Measurements from ENCODE around the gene CLASP1.
"Not testable (repeated sequence)": the region's sequence is repeated elsewhere in the genome, so short reads cannot be mapped to it uniquely, and the experiment has no call there.

Gene CLASP1

DNA sequence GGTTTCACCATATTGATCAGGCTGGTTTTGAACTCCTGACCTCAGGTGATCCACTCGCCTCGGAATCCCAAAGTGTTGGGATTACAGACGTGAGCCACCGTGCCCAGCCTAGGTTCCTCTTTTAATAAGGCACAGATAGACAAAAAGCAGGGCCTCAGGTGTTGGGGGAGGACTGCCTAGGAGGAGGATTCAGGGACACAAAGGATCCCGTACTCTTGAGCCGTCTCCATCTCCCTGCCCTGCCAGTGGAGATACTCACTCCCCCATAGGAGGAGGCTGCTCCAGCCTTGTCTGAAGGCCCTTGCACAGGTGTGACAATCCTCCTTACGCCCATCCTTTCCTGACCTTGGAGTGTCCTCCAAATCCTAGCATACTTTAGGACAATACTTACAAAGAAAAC, 332.3 kb downstream of the CLASP1 start:
- DNase-seq (ENCODE audit: low read depth) = no peak

DNA sequence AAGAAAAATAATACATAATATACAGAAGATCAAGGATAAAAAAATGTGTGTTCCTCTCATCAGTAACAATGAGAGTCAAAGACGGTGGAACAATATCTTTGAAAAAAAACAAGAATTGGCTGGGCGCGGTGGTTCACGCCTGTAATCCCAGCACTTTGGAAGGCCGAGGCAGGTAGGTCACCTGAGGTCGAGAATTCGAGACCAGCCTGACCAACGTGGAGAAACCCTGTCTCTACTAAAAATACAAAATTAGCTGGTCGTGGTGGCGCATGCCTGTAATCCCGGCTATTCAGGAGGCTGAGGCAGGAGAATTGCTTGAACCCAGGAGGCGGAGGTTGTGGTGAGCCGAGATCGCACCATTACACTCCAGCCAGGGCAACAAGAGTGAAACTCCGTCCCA, 335.6 kb downstream of the CLASP1 start:
- not testable (repeated sequence) for DNase-seq (ENCODE audit: low read depth)

DNA sequence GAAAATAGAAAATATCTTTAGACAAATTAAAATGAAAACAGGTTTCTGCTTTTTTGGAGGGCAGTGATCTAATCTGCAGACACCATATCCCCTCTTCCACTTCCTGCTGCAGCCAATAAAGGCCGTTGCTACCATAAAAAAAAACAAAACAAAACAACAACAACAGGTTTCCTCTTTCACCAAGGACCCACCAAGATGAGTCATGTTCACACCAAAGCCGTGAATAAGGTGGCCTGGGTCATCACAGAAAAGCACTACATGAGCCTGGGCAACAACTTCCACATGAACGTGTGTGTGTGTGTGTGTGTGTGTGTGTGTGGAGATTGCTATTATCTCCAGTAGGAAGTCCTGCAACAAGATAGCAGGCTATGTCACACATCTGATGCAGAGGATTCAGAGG, 339.5 kb downstream of the CLASP1 start:
- DNase-seq (ENCODE audit: low read depth) = no peak

DNA sequence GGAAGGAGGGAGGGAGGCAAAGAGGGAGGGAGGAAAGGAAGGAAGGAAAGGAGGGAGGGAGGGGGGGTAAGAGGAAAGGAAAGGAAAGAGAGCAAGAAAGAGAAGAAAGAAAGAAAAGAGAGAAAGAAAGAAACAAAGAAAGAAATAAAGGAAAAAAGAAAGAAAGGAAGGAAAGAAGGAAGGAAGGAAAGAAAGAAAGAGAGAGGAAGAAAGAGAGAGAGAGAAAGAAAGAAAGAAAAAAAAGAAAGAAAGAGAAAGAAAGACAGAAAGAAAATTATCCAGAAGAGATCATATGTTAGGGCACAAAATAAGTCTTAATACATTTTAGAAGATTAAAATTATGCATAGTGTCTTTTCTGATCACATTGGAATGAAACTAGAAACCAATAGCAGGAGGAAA, 339.9 kb downstream of the CLASP1 start:
- no peak for DNase-seq (ENCODE audit: low read depth)

DNA sequence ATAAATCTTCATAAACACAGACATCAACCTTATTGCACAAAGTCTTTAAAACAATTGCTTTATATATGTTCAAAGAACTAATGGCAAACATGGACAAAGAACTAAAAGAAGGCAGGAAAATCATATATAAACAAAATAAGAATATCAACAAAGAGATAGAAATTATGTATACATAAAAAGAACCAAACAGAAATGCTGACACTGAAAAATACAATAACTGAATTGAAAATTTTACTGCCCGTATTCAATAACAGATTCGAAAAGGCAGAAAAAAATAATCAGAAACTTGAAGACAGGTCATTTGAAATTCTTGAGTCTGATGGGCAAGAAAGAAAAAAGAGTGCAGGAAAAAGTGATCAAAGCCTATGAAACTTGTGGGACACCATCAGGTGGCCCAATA, 342.2 kb downstream of the CLASP1 start:
- no peak for DNase-seq (ENCODE audit: low read depth)

DNA sequence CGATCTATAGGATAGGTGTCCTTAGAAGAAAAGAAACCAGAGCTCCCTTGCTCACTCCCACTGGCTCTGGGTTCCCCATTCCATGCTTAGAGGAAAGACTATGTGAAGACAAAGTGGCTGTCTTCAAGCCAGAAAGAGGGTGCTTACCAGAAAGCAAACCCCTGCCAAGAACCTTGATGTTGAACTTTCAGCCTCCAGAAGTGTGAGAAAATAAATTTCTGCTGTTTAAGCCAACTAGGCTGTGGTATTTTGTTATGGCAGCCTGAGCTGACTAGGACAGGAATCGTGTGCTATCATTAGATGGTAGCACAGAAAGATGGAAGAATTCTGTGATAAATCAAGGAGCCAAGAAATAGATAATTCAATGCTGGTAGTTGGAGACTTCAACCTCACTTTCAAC, 344.3 kb downstream of the CLASP1 start:
- no peak for DNase-seq (ENCODE audit: low read depth)

DNA sequence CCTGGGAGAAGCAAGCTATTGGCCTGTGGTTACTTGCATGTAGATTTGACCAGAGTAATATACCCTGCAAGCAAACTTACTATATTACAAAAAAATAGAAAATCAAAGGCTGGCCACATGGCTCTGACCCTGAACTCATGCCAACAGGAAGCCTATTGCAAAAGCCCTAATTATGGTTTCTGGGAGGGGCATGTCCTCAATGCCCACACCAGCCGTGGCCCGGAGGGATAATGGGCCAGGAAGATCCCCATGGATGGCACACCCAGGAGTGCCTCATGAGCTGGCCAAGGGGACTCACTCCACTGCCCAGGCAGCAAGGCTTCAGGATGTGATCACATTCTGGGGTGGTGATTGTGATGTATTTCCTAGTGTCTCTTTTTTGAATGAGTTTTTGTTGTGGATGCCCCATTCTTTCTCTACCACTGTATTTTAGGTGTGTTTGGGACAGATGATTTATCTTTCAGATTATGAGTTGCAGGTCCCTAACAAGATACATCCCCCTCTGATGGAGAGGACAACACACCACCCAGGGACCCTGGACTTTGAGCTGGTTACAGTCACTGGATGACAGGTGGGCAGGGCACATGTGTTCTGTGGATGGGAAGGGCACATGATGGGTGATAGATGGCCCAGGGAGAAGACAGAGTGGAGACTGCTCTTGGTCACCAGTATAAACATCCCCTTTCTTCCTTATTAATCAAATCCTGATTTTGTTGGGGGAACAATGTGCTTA, 345.6 kb downstream of the CLASP1 start:
- no peak for DNase-seq (ENCODE audit: low read depth)

DNA sequence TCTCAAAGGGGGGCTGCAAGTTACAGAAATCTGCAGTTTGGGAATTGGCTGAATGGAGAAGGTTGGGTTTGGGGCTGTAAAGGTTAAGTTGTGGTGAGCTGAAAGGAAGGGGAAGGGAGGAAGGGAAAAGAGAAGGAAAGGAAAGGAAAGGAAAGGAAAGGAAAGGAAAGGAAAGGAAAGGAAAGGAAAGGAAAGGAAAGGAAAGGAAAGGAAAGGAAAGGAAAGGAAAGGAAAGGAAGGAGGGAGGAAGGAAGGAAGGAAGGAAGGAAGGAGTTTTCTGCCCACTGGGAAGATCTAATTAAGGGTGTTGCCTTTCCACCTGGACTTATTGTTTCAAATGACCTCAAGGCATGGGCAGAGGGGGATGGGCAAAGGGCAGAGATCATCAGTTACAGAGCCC, 348.1 kb downstream of the CLASP1 start:
- not testable (repeated sequence) for DNase-seq (ENCODE audit: low read depth)

DNA sequence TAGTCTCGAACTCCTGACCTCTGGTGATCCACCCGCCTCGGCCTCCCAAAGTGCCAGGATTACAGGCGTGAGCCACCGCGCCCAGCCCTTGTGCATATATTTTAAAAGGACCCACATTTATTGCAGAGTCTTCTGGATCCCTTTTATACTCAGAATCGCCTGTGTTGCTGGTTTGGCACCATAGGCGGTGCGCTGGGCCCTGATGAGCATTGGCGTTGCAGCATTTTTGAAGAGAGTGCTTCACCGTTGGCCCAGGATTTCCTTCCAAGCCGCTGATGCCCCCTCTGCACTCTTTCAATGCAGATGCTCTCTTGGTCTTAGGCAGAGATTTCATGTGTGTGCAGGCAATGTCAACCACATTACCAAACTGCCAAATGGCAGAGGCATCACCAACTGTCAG, 350.8 kb downstream of the CLASP1 start:
- DNase-seq (ENCODE audit: low read depth) = no peak

DNA sequence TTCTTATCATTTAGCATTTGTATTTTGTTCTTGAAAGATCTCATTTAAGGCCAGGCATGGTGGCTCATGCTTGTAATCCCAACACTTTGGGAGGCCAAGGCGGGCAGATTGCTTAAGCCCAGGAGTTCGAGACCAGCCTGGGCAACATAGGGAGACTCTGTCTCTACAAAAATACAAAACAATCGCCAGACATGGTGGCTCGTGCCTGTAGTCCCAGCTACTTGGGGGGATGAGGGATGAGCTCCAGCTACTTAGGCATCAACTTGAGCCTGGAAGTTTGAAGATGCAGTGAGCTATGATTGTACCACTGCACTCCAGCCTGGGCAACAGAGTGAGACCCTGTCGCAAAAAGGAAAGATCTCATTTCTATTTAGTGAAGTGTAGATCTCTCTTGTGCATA, 351.4 kb downstream of the CLASP1 start:
- DNase-seq (ENCODE audit: low read depth) = not testable (repeated sequence)

DNA sequence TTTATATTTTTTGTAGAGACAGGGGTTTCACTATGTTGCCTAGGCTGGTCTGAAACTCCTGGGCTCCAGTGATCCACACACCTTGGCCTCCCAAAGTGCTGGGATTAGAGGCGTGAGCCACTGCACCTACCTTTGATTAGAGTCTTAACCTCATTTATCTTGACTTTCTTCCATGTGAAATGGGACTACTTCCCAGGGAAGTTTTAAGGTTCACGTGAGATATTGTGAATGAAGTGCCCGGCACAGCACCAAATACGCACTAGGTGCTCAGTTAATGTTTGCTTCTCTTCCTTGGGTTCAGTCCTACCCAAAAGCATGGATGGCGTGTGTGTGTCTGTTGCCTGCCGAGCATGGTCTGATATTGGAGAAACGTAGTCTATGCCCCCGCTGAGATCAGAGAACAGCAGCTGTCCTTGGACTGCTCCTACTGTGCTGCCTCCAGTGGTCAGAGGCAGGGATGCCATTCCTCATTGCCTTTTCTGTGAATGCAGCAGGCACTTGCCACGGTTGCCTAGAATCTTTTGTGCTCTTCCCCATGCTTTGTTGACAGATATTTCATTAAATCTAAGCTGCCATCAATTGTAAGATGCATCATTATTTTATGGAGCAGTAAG, 351.9 kb downstream of the CLASP1 start:
- DNase-seq (ENCODE audit: low read depth) = peak; percentile 14

DNA sequence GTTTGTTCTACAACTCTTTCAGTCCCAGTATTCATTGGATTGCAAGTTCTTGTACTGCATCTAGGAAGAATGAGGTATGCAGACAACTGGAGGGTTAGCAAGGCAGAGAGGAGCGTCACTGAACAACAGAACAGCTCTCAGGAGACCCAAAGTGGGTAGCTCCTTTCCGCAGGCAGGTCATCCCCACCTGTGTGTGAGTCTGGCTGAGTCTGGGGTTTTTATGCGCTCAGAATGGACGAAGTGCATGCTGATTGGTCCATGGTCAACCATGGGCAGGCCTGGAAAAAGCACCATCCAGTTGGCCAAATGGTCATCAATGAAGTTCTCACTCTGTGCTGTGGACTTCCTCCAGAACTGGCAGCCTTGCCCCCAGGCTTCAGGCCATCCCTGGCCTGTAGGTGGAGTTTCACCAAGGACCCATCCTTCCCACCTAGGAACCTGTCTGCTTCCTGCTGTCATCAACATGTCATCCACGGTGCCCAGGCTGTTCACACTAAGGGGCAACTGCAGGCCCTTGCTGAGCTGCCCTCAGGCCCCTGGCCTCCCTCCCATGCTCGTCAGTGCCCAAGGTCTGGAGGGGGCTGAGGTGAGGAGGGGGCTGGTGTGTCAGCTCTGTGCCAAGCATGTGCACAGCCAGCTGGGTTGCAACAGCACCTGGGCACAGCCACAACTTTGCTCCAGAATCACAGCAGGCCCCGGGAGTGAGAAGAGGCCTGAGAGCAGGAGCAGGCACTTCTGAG, 353.2 kb downstream of the CLASP1 start:
- no peak for DNase-seq (ENCODE audit: low read depth)

DNA sequence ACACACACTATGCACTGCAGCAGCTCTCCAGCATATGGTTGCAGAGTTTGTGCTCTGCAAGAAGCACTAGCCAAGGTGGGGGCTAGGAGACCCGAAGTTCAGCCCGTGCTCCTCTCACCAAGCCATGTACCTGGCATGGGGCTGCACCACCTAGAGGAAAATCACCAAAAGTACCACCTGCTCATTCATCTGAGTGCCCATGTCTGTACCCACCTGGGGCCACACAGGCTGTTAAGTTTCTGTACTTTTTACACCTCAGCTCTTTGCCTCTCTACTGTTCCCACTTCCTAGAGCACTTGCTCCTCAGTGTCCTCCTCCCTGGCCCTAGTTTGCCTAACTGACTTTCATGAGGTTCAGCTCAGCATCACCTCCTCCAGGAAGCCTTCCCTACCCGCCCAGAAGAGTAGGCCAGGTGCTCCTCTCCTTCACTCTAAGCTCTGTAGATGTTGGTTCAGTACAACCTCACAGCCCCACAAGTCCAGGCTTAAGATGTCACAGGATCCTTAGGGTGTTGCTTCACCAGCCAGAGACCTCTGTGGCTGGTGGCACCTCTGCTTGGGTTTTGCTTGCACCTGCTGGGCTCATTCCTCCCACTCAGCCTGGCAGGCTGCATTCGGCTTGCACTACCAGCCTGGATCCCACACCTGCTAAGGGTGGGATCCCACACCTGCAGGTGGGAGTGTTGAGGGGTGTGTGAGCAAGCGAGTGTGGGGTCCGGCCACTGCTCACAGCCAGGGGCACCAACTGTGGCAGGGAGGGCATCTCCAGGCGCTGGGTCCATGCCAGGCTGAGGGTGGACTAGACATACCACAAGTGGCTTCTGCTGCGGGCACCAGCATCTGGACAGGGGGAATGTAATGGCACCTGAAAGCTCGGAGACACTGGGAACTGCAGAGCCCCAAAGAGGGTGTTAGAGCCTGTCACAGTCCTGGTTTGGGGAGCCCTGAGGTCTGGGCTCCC, 354.1 kb downstream of the CLASP1 start:
- DNase-seq (ENCODE audit: low read depth) = no peak

DNA sequence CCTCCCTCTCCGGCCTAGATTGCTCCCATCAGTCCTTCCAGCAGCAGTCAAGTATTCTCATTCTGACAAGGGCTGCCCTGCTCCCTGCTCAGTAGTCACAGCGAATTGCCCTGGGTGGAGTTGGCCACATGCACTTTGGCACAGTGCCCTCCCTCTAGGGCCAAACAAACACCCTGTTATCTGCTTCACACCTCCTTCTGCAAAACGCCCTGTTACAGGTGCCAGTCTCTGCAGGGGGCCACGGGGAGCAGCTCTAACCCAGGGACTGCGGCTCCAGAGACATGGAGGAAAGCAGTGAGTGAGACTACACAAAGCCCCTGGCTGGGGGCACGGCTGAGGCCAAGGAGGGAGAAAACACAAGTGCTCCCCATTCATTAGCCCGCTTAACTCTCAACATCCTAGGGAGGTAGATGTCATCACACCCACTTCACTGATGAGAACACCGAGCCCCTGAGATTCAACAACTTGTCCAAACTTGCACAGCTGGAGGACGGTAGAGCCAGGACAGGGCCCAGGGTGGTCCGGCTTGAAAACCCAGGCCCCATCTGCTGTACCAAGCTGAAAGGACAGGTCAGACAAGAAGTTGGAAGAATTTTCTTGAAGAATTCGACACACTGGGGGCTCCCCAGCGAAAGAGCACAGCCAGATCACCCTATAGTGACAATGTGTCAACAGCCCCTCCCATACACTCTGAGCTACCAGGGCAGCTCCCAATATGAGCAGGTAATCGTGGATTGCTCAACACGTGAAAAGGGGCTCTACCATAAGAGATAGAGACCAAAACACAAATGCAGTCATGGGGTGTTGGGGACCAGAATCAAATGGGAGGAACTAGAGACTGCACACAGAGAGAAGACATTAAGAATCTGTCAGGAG, 355.6 kb downstream of the CLASP1 start:
- no peak for DNase-seq (ENCODE audit: low read depth)

DNA sequence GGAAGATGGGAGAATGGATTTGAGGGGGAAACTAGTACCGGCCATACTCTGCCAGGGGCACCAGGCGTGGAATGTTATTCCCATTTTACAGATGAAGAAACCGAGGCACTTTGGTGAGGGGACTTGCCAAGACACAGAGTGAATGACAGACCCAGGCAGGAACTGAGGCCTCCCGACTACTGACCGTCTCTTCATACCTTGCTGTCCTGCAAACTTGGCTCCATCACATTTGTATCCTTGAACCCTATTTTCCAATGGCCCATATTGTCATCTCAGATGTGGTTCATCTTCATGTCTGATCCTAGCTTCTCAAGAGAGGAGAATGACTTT, 358.0 kb downstream of the CLASP1 start:
- no peak for DNase-seq (ENCODE audit: low read depth)

DNA sequence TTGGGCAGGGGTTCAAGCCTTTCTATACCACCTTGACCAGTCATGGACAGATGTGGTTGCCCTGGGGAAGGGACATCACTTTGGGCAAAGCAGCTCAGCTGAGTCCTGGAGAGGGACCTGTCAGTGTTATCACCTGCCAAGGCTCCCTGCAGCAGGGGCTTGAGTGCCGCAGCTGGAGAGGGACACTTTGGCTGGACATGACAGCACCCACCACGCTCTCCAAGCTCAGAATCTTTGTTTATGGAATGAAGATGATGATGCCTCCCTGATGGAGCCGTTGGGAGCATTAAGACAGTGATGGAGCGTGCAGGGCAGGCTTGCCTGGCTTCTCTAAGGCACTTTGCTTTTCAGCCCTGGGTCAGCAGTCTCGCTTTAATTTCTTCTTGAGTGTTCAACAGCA, 360.0 kb downstream of the CLASP1 start:
- DNase-seq (ENCODE audit: low read depth) = no peak

DNA sequence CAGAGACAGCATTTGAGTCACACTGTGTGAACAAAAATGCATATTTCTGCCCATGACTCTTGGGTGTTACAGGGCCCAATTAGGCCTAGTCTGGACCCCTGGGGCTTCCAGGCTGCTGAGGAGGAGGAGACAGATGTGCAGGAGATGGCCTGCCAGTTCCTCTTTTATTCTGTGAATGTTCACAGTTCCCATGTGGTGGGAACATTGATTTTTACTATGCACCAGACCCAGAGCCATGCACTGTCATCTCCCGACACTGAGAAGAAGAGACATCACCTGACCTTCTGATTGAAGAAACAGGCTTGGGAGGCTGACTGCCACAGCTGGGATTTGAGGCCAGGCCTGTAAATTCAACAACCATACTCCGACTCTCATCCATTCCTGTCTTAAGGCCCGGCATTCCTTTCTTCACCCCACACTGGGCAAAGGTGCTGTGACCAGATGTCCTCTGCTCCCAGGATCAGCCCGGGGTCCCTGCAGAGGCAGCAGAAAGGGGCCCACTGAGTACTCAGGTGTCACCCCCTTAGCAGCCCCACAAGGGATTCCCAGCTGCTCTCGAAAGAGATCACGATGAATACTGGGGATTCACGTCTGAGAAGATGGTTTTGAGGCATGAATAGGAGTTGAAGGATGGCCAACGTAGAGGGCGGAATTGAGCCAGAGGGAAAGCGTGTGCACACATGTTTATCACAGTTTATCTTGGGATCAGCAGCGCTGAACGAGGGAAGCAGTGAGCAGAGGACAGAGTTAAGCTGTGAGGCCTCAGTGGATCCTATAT, 360.6 kb downstream of the CLASP1 start:
- DNase-seq (ENCODE audit: low read depth) = no peak

DNA sequence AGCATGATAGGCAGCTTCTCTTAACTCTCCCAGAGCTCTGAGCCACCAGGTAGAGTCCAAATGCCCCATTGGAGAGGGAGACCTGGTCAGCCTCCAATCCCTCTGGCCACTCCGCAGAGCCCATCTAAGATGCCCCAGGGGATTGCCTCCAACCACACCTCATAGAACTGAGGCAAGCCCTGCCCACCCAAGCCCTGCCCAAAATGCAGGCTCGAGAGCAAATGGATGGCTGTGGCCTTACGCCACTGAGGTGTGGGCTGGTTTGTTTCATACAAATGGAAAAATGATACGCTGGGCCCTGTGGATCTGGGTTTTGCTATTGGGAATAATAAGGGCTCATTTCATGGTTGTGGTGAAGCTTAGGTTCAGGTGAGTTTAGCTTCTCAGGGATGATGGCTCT, 361.3 kb downstream of the CLASP1 start:
- DNase-seq (ENCODE audit: low read depth) = no peak

Measured in amniotic epithelial cell (primary cell).